ENCODE results near the gene TSC22D3. TPM values are rescaled to one million over a fixed set of nuclear protein-coding genes. Genes with fewer than 3 reads are reported as not detected.
"Not testable (repeated sequence)": the region's sequence is repeated elsewhere in the genome, so short reads cannot be mapped to it uniquely, and the experiment has no call there.

TSC22D3 gene
- total and polyA plus RNA-seq, 12 donors = 26.3 to 153 (median 36.9) TPM

DNA sequence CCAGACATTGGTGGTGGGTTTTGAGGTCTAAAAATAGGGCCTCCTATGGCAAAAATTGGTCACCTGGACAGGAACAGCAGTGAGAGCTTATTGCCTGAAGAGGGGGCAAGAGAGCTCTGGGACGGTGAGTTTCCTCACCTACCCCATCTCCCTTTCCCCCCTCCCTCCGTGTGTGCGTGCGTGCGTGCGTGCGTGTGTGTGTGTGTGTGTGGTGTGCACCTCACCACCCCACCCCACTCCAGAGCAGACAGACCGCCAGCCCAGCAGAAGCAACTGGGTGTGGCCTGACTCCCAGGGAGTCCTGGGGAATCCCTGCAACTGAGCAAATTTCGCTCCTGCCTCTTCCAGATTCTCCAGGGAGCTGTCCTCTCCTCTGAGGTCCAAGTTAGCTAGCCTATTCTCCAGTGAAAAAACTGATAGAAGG, 102.6 kb downstream of the TSC22D3 start:
- TF ChIP-seq, protein P1, sequence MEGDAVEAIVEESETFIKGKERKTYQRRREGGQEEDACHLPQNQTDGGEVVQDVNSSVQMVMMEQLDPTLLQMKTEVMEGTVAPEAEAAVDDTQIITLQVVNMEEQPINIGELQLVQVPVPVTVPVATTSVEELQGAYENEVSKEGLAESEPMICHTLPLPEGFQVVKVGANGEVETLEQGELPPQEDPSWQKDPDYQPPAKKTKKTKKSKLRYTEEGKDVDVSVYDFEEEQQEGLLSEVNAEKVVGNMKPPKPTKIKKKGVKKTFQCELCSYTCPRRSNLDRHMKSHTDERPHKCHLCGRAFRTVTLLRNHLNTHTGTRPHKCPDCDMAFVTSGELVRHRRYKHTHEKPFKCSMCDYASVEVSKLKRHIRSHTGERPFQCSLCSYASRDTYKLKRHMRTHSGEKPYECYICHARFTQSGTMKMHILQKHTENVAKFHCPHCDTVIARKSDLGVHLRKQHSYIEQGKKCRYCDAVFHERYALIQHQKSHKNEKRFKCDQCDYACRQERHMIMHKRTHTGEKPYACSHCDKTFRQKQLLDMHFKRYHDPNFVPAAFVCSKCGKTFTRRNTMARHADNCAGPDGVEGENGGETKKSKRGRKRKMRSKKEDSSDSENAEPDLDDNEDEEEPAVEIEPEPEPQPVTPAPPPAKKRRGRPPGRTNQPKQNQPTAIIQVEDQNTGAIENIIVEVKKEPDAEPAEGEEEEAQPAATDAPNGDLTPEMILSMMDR (IDR thresholded peaks at IDR 0.05) = peak; percentile 39 to 70 (median 63)
- ATAC-seq (peak; percentile 22 to 62 (median 40)), DNase-seq (peak; percentile 72 to 74)
- 6 to 13% methylated on average over 4 to 7 of the region's 9 CpGs for WGBS, 2 donors
- peaks cover 0 to 51% (median 0%) of the 10 kb centered on the region in 7 donors for H3K27me3 ChIP-seq
- intact Hi-C loops (cut with DNase I) = loop anchor here in 7 of 10 donors (1.0 to 10.0 kb wide), 5 partner anchors 44 to 104 kb away; partner anchors contain the start of genes NCBP2L (in 4 of the 7) and TSC22D3 (in 4 of the 7)
- no peaks in the 10 kb centered on the region for H3K36me3 ChIP-seq
- no peaks in the 10 kb centered on the region for H3K9me3 ChIP-seq
- H3K4me1 ChIP-seq = peaks cover 0 to 60% (median 36%) of the 10 kb centered on the region in 9 donors
- peak overlapping the region in 1 of 10 donors; percentile 12 for H3K4me3 ChIP-seq
- peak overlapping the region; percentile 74 to 92 (median 89) for H3K27ac ChIP-seq

DNA sequence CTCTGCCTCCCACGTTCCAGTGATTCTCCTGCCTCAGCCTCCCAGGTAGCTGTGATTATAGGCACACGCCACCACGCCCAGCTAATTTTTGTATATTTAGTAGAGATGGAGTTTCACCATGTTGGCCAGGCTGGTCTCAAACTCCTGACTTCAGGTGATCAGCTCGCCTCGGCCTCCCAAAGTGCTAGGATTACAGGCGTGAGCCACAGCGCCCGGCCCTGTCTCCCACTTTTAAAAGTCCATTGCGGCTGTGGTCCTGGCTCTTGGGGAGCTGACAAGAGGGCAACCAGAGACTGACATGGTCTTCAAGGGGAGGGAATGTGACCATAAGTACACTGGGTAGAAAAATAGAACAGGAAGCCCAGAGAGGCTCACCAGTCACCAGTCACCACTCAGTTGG, 104.3 kb downstream of the TSC22D3 start:
- 91 to 95% methylated on average over 9 of the region's 9 CpGs for WGBS, 2 donors
- H3K4me3 ChIP-seq, H3K9me3 ChIP-seq, H3K27ac ChIP-seq, DNase-seq, ATAC-seq, H3K36me3 ChIP-seq: not testable (repeated sequence)
- peaks cover 0 to 54% (median 0%) of the 10 kb centered on the region in 7 donors for H3K27me3 ChIP-seq
- intact Hi-C loops (cut with DNase I) = loop anchor here in 4 of 10 donors (5.0 to 10.0 kb wide), 2 partner anchors 54 to 106 kb away; partner anchors contain the start of genes NCBP2L (in 3 of the 4) and TSC22D3 (in 3 of the 4)
- peaks cover 0 to 48% (median 26%) of the 10 kb centered on the region in 9 donors for H3K4me1 ChIP-seq

- Histone ChIP-seq H3K27ac (no peak overlapping the region), H3K36me3 (no peaks in the 10 kb centered on the region), H3K27me3 (peaks cover 0 to 54% (median 0%) of the 10 kb centered on the region in 7 donors), H3K9me3 (no peaks in the 10 kb centered on the region), H3K4me1 (peaks cover 0 to 36% (median 15%) of the 10 kb centered on the region in 9 donors), H3K4me3 (no peak overlapping the region)
- WGBS, 2 donors = 35 to 52% methylated on average over 5 of the region's 5 CpGs
- TF ChIP-seq, protein P1 (IDR thresholded peaks at IDR 0.05) = no peak
- intact Hi-C loops (cut with DNase I) = loop anchor here in 5 of 10 donors (5.0 to 10.0 kb wide), 3 partner anchors 55 to 225 kb away; partner anchors contain the start of genes NCBP2L (in 3 of the 5) and TSC22D3 (in 3 of the 5)
- ATAC-seq (no peak), DNase-seq (no peak)
Measured at GRCh38 chrX:107669885-107670628, 105.5 kb downstream of the TSC22D3 start.

DNA sequence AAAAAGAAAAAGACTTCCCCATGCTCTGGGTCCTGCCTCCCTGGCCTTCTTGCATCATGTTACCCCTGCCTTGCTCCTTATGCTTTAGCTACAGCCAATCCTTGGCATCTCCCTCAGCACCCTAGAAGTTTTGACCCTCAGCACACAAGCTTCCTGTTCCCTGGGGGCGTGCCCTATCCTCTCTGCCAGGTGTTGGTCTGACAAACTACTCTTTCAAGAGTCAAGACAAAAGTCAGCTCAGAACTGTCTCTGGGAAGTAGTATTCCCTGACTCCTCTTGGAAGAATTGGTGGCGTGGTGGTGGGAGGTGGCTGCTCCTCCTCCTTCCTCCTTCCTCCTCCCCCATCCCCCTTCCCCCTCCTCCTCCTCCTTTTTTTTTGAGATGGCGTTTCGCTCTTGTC, 106.3 kb downstream of the TSC22D3 start:
- DNase-seq (no peak), ATAC-seq (no peak)
- Histone ChIP-seq H3K36me3 (no peaks in the 10 kb centered on the region), H3K4me3 (no peak overlapping the region), H3K4me1 (peaks cover 0 to 28% (median 11%) of the 10 kb centered on the region in 9 donors), H3K27ac (no peak overlapping the region), H3K9me3 (no peaks in the 10 kb centered on the region), H3K27me3 (peaks cover 0 to 52% (median 0%) of the 10 kb centered on the region in 7 donors)
- intact Hi-C loops (cut with DNase I) = loop anchor here in 3 of 10 donors (10.0 kb wide), 1 partner anchor 226 kb away; no protein-coding TSS in a partner anchor
- TF ChIP-seq, protein P1 (IDR thresholded peaks at IDR 0.05) = no peak
- WGBS, 2 donors = 54 to 57% methylated on average over 4 of the region's 4 CpGs

DNA sequence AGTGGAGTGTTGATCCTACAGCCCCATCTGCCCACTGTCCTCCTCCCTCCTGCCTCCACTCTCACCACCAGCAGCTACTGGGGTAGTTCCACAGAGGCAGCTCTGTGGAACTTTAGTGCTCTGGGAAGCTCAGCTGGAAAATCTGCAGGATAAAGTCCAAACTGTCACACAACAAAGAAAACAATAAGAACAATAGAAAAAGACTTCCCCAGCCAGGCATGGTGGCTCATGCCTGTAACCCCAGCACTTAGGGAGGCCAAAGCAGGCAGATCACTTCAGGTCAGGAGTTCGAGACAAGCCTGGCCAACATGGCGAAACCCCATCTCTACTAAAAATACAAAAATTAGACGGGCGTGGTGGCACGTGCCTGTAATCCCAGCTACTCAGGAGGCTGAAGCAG, 106.9 kb downstream of the TSC22D3 start:
- Histone ChIP-seq H3K4me1 (peaks cover 0 to 22% (median 10%) of the 10 kb centered on the region in 9 donors), H3K27me3 (peaks cover 0 to 55% (median 0%) of the 10 kb centered on the region in 7 donors)
- H3K36me3 ChIP-seq, H3K27ac ChIP-seq, ATAC-seq, H3K4me3 ChIP-seq, DNase-seq, H3K9me3 ChIP-seq: not testable (repeated sequence)
- intact Hi-C loops (cut with DNase I) = loop anchor here in 3 of 10 donors (10.0 kb wide), 1 partner anchor 226 kb away; no protein-coding TSS in a partner anchor
- WGBS, 2 donors = 89 to 91% methylated on average over 5 of the region's 5 CpGs

Measured in heart right ventricle (tissue), 16 donors.